GM23248 (cell line): Measurements from ENCODE around the gene C12orf76.

Source experiments
- EZH2 ChIP-seq: fragments of 200-600 bp; sonication (generic); IDR thresholded peaks from 2 replicates; pipeline ENCODE4 v1.6.1; 2018; ENCODE audit warnings: antibody characterized with exemption, mild to moderate bottlenecking; ENCODE audit not compliant: insufficient read depth, poor library complexity, severe bottlenecking
- EZH2phosphoT487 ChIP-seq: fragments of 200-600 bp; sonication (generic); IDR thresholded peaks from 2 replicates; pipeline ENCODE4 v1.6.1; 2018; ENCODE audit warnings: antibody characterized with exemption, moderate library complexity, mild to moderate bottlenecking, low read depth; ENCODE audit not compliant: insufficient read depth

GRCh38 chr12:110050927-110051326 is 2.6 kb upstream of the C12orf76 start:
- no peak for TF ChIP-seq EZH2
- no peak for TF ChIP-seq EZH2phosphoT487
